ENCODE results near the gene BMP8B. TPM values are rescaled to one million over a fixed set of nuclear protein-coding genes. Genes with fewer than 3 reads are reported as not detected.

The BMP8B gene
- total RNA-seq, 1 experiment from 2014 or later = 0.42 TPM

- Histone ChIP-seq H2AFZ (ENCODE audit: low read length) (no peak overlapping the region), H3K18ac (ENCODE audit: insufficient read length, low read depth, low read length) (no peak overlapping the region), H3K27ac (ENCODE audit: insufficient read length, low read depth, low read length) (no peak overlapping the region), H3K9me3 (ENCODE audit: control insufficient read depth, low read depth, low read length) (no peaks in the 10 kb centered on the region), H3K27me3 (ENCODE audit: insufficient read depth, low read length) (no peaks in the 10 kb centered on the region), H4K20me1 (ENCODE audit: control insufficient read depth, insufficient read depth, insufficient read length) (no peaks in the 10 kb centered on the region), H3K4me1 (ENCODE audit: insufficient read depth, low read length) (no peaks in the 10 kb centered on the region), H2AK5ac (ENCODE audit: insufficient read length, low read length) (no peak overlapping the region), H3K23ac (ENCODE audit: insufficient read length, low read depth, low read length) (no peak overlapping the region), H3K9ac (ENCODE audit: extremely low read depth, insufficient read length, low read length) (no peak overlapping the region), H3K79me1 (ENCODE audit: insufficient read depth, low read depth, low read length, poor library complexity, severe bottlenecking) (no peaks in the 10 kb centered on the region), H3K4ac (ENCODE audit: low read depth, low read length) (no peak overlapping the region), H4K91ac (ENCODE audit: insufficient read length, low read depth, low read length) (no peak overlapping the region), H3K14ac (ENCODE audit: insufficient read depth, low read length) (no peak overlapping the region), H3T11ph (ENCODE audit: low read length) (no peak overlapping the region), H4K5ac (ENCODE audit: insufficient read length, low read depth, low read length) (no peak overlapping the region), H3K56ac (ENCODE audit: insufficient read length, low read depth, low read length) (no peak overlapping the region), H3K4me2 (ENCODE audit: insufficient read depth, insufficient read length, low read length) (no peak overlapping the region), H3K23me2 (ENCODE audit: insufficient read length, low read depth, low read length, poor library complexity, severe bottlenecking) (no peaks in the 10 kb centered on the region), H2BK5ac (ENCODE audit: insufficient read length, low read length) (no peak overlapping the region), H2BK12ac (ENCODE audit: insufficient read length, low read depth, low read length) (no peak overlapping the region), H4K8ac (replicated peaks; ENCODE audit: insufficient read length, low read depth, low read length) (no peak overlapping the region), H3K79me2 (ENCODE audit: insufficient read depth, low read length) (no peaks in the 10 kb centered on the region), H2BK20ac (ENCODE audit: low read depth, low read length, poor library complexity, severe bottlenecking) (no peak overlapping the region), H2BK120ac (ENCODE audit: low read depth, low read length, poor library complexity, severe bottlenecking) (no peak overlapping the region), H2BK15ac (ENCODE audit: low read depth, low read length) (no peak overlapping the region)
- Mint-ChIP-seq H3K27ac (no peak overlapping the region), H3K36me3 (ENCODE audit: insufficient read depth in 1 of 3, low read depth in 3 of 3) (peaks cover 0 to 20% (median 8%) of the 10 kb centered on the region in 3 experiments; a peak in 5 of 7 replicates), H3K4me3 (no peak overlapping the region), H3K27me3 (ENCODE audit: low read depth) (peaks cover 6% of the 10 kb centered on the region), H3K4me1 (peaks cover 3 to 7% of the 10 kb centered on the region in 2 experiments; a peak in 3 of 4 replicates), H3K9me3 (no peaks in the 10 kb centered on the region)
- no CpG with 5 or more reads among the region's 2 CpGs for WGBS (ENCODE audit: extremely low coverage, insufficient read length, low lambda C conversion rate)
- no peak for DNase-seq
- no peak for TF ChIP-seq CTCF (conservative IDR thresholded peaks at IDR 0.05)
These were observed 46.4 kb upstream of the BMP8B start for GRCh38 chr1:39835110-39835509.

All from H9 (cell line).